H1 (cell line): ENCODE data around the gene MRPS35. TPM values are rescaled to one million over a fixed set of nuclear protein-coding genes. Genes with fewer than 3 reads are reported as not detected.

ENCODE experiments used
- BCL11A ChIP-seq, 2 experiments: IDR thresholded peaks; one replicate each; pipeline ENCODE4 v1.6.1; 2011; ENCODE audit warnings: low read depth in 2 of 2, low read length in 2 of 2, mild to moderate bottlenecking in 2 of 2
- EGR1 ChIP-seq: IDR thresholded peaks from 2 replicates; pipeline ENCODE4 v1.6.1; 2011; ENCODE audit warnings: low read depth, low read length, borderline replicate concordance
- POU5F1 ChIP-seq: IDR thresholded peaks from 2 replicates; pipeline ENCODE4 v1.6.1; 2011; ENCODE audit warnings: low read depth, mild to moderate bottlenecking, low read length, moderate library complexity
- SUZ12 ChIP-seq: fragments of 200-600 bp; sonication (generic); IDR thresholded peaks from 2 replicates; pipeline ENCODE4 v1.6.1; 2012; ENCODE audit warnings: mild to moderate bottlenecking, inconsistent platforms, low read length, moderate library complexity, mixed read lengths
- TAF1 ChIP-seq: IDR thresholded peaks from 2 replicates; pipeline ENCODE4 v1.6.1; 2011; ENCODE audit warnings: mild to moderate bottlenecking, low read depth, low read length
- polyA plus RNA-seq, 7 experiments: library from polyadenylated mRNA; depleted of rRNA in 3 of 7; stranded (reverse) in 5 of 7; unstranded in 2 of 7; fragments of >200 nt in 5 of 7; fragments of 200-250 nt in 2 of 7; gene quantifications; 1 replicate in 5 of 7; 2 replicates in 1 of 7; 4 replicates in 1 of 7; pipeline versions ENCODE4 v1.2.1 to v1.2.3, GENCODE V29; 2011 to 2013; ENCODE audit warnings: missing spikeins in 2 of 7, mixed read lengths in 2 of 7
- total RNA-seq: library from RNA; stranded (reverse); fragmentation: NEBNext Ultra II Directional; extraction: Animal tissue kit (Norgen Biotek cat#: 25700); gene quantifications from 2 replicates; pipeline ENCODE4 v1.2.1, GENCODE V29; 2021
- TF ChIP-seq, protein P1 (sequence below): IDR thresholded peaks from 2 replicates; pipeline ENCODE4 v1.6.1; 2012; ENCODE audit warnings: inconsistent platforms

Gene MRPS35
- total and polyA plus RNA-seq, 2 of the 8 experiments (the other 6 are each of a cell fraction or from before 2014, with no cell fraction given) = 26.8 to 47.9 TPM

DNA sequence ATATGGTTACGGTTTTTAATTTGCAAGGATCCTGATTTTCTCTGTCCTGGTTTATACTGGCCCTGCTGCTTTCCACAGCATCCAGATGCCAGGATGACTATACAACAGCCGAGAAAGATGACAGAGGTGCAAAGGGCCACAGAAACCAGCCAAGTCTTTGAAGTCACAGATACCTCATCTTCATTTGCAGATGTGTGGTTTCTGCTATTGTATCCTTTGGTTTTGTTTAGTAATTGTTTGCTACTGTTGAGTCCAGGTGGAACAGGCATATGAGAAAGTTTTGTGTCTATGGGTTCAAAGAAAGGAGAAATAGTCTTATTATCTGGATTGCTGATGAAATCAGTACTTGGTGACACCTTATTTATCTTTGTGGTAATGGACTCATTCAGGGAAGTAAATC lies 52.1 kb downstream of the MRPS35 start (continued):
- TF ChIP-seq BCL11A (IDR thresholded peaks at IDR 0.05; ENCODE audit: low read depth in 2 of 2, low read length in 2 of 2) = no peak
- no peak for TF ChIP-seq TAF1
- TF ChIP-seq POU5F1 = no peak
- no peak for TF ChIP-seq EGR1
- TF ChIP-seq SUZ12 = no peak
- TF ChIP-seq, protein P1, sequence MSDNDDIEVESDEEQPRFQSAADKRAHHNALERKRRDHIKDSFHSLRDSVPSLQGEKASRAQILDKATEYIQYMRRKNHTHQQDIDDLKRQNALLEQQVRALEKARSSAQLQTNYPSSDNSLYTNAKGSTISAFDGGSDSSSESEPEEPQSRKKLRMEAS = no peak
